BJ (cell line): ENCODE results near the gene DCN. TPM values are rescaled to one million over a fixed set of nuclear protein-coding genes. Genes with fewer than 3 reads are reported as not detected.

ENCODE experiments used
- CTCF ChIA-PET: fragments of 350-600 bp; formaldehyde crosslinking; extraction: SDS; loops from one replicate; lab custom pipeline; 2021; ENCODE audit warnings: antibody characterized with exemption, inconsistent platforms; lab: Yijun Ruan, JAX
- POLR2A ChIA-PET: fragments of 300-600 bp; sonication (Branson Sonifier 250); formaldehyde crosslinking; extraction: SDS; loops from one replicate; lab custom pipeline; 2021; ENCODE audit warnings: antibody characterized with exemption; lab: Charles Lee
- DNase-seq: peaks from one replicate; pipeline ENCODE4 v3.0.0-alpha.2; 2011; ENCODE audit warnings: low read depth
- H3K27me3 ChIP-seq: 2 replicates; pipeline ENCODE4 v1.6.0; 2011; ENCODE audit warnings: low read length; ENCODE audit not compliant: control insufficient read depth, insufficient read depth
- H3K36me3 ChIP-seq: 2 replicates; pipeline ENCODE4 v1.5.1; 2011; ENCODE audit warnings: low read length; ENCODE audit not compliant: control insufficient read depth, insufficient read depth
- H3K4me3 ChIP-seq: 2 replicates; pipeline ENCODE4 v1.5.1; 2011; ENCODE audit warnings: low read depth, mild to moderate bottlenecking, control low read depth, low read length
- polyA plus RNA-seq: library from polyadenylated mRNA; depleted of rRNA; stranded (reverse); fragments of >200 nt; gene quantifications from 2 replicates; pipeline ENCODE4 v1.2.3, GENCODE V29; 2011; rRNA removed
- small RNA-seq: library from RNA; depleted of rRNA; stranded (forward); fragments of <200 nt; gene quantifications from one replicate; pipeline ENCODE3, GENCODE V24; 2012; ENCODE audit warnings: low replicate concordance, low read depth; ENCODE audit not compliant: insufficient read length
- TF ChIP-seq, protein P1 (sequence below): IDR thresholded peaks from 2 replicates; pipeline ENCODE4 v1.5.1; 2011; ENCODE audit warnings: low read depth, mild to moderate bottlenecking, control low read depth, inconsistent platforms, low read length, moderate library complexity; ENCODE audit not compliant: insufficient read depth

Gene DCN
- polyA plus RNA-seq, 1 experiment: 823 TPM

DNA sequence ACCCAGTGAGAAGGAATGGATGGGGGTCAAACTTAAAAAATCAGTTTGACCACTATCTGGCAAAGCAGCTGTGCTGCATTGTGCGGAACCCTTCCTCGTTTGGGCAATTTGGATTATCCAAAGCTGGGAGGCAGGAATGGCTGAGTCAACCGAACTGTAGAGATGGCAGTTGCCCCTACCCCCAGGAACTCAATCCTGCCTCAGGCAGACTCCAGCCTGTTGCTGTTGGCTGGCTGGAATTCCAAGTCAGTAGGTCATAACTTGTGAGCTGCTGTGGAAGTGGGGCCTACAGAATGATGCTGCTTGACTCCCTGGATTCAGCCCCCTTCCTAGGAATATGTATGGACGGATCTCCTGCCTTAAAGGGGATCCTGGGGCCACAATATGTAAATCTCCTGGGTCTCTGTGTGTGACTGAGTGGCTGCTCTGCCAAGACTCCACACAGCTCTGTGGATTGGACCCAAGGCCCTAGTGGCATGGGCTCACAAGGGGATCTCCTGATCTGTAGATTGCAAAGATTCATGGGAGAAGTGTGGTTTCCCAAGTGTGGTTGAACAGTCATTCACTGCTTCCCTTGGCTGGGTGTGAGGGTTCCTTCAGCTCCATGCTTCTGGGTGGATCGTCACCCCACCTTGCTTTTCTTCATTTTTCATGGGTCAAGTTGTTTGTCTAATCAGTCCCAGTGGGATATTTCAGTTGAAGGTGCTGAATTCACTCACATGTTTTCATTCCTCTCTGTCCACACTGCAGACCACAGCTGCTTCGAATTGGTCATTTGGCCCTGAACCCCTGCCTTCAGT is 90.5 kb downstream of the DCN start:
- no peak overlapping the region for H3K4me3 ChIP-seq
- CTCF ChIA-PET: interaction anchor here (1.1 kb wide), 1 partner anchor 48 kb away, joined by 4 read pairs; no protein-coding TSS in a partner anchor

More for the DNA sequence above, 90.5 kb downstream of the DCN start:
- POLR2A ChIA-PET: no interaction called here
- Histone ChIP-seq H3K27me3 (no peaks in the 10 kb centered on the region), H3K36me3 (no peaks in the 10 kb centered on the region)
- no peak for DNase-seq
- TF ChIP-seq, protein P1, sequence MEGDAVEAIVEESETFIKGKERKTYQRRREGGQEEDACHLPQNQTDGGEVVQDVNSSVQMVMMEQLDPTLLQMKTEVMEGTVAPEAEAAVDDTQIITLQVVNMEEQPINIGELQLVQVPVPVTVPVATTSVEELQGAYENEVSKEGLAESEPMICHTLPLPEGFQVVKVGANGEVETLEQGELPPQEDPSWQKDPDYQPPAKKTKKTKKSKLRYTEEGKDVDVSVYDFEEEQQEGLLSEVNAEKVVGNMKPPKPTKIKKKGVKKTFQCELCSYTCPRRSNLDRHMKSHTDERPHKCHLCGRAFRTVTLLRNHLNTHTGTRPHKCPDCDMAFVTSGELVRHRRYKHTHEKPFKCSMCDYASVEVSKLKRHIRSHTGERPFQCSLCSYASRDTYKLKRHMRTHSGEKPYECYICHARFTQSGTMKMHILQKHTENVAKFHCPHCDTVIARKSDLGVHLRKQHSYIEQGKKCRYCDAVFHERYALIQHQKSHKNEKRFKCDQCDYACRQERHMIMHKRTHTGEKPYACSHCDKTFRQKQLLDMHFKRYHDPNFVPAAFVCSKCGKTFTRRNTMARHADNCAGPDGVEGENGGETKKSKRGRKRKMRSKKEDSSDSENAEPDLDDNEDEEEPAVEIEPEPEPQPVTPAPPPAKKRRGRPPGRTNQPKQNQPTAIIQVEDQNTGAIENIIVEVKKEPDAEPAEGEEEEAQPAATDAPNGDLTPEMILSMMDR: no peak

Small RNAs within 50 kb of the gene (small RNA-seq; reads per million reads assigned to genes)
- not detected for gene AC007115.1

Other genes starting within 250 kb of the DCN start
- gene CCER1, start 227.6 kb downstream of the DCN start, polyA plus RNA-seq: not detected in 2 replicates
- gene EPYC, start 177.8 kb downstream of the DCN start, polyA plus RNA-seq: 0.17 TPM in 1 of 2 replicates, not detected in the other
- not detected in 2 replicates for gene KERA, start 124.8 kb downstream of the DCN start, polyA plus RNA-seq
- gene LUM, start 71.3 kb downstream of the DCN start, polyA plus RNA-seq: 677 and 1,147 TPM in 2 replicates